HepG2 (cell line): ENCODE results near the gene ADAM15. TPM values are rescaled to one million over a fixed set of nuclear protein-coding genes. Genes with fewer than 3 reads are reported as not detected.

ENCODE experiments used
- AKNA ChIP-seq: sonication (generic); formaldehyde crosslinking; IDR thresholded peaks from 2 replicates; pipeline ENCODE4 v1.4.0; 2020; ENCODE audit warnings: missing genetic modification reagents, borderline replicate concordance
- ARNT2 ChIP-seq: sonication (generic); formaldehyde crosslinking; IDR thresholded peaks from 2 replicates; pipeline ENCODE4 v1.8.0; 2022; ENCODE audit warnings: mild to moderate bottlenecking, low read depth, missing genetic modification reagents, moderate library complexity
- BHLHE40 ChIP-seq: IDR thresholded peaks from 2 replicates; pipeline ENCODE4 v1.6.1; 2011; ENCODE audit warnings: low read length, improper control_type of control experiment
- DNMT1 ChIP-seq: sonication (generic); formaldehyde crosslinking; IDR thresholded peaks from 2 replicates; pipeline ENCODE4 v1.5.1; 2020; ENCODE audit warnings: mild to moderate bottlenecking, missing genetic modification reagents
- HMGA1 ChIP-seq: sonication (generic); formaldehyde crosslinking; conservative IDR thresholded peaks from 2 replicates; pipeline ENCODE4 v1.4.0; 2020; ENCODE audit warnings: missing genetic modification reagents
- KDM2A ChIP-seq: sonication (generic); formaldehyde crosslinking; IDR thresholded peaks from 2 replicates; pipeline ENCODE4 v1.4.0; 2020; ENCODE audit warnings: low read depth, missing genetic modification reagents, borderline replicate concordance
- KDM3A ChIP-seq: IDR thresholded peaks from 2 replicates; pipeline ENCODE4 v1.6.1; 2018; ENCODE audit warnings: low read depth, missing compliant biosample characterization
- MTA1 ChIP-seq: sonication (generic); formaldehyde crosslinking; IDR thresholded peaks from 2 replicates; pipeline ENCODE4 v1.4.0; 2020; ENCODE audit warnings: missing genetic modification reagents, mild to moderate bottlenecking, borderline replicate concordance
- PAX8 ChIP-seq: sonication (generic); formaldehyde crosslinking; IDR thresholded peaks from 2 replicates; pipeline ENCODE4 v1.8.0; 2022; ENCODE audit warnings: mild to moderate bottlenecking, missing genetic modification reagents, borderline replicate concordance
- PRDM10 ChIP-seq: sonication (generic); formaldehyde crosslinking; IDR thresholded peaks from 2 replicates; pipeline ENCODE4 v1.4.0; 2020; ENCODE audit warnings: low read depth, missing genetic modification reagents
- RBFOX2 ChIP-seq: fragments of 200-400 bp; formaldehyde crosslinking; IDR thresholded peaks from 2 replicates; pipeline ENCODE4 v1.6.1; 2017; ENCODE audit warnings: low read depth, mild to moderate bottlenecking, low read length
- SP4 ChIP-seq: sonication (generic); formaldehyde crosslinking; IDR thresholded peaks from 2 replicates; pipeline ENCODE4 v1.8.1; 2023; ENCODE audit warnings: mild to moderate bottlenecking, missing genetic modification reagents
- XRCC5 ChIP-seq: fragments of 200-400 bp; formaldehyde crosslinking; optimal IDR thresholded peaks from 2 replicates; pipeline ENCODE3; 2017; ENCODE audit warnings: mild to moderate bottlenecking, low read length
- ZBTB21 ChIP-seq: sonication (generic); formaldehyde crosslinking; IDR thresholded peaks from 2 replicates; pipeline ENCODE4 v1.4.0; 2020; ENCODE audit warnings: missing genetic modification reagents
- ZHX1 ChIP-seq: sonication (generic); formaldehyde crosslinking; IDR thresholded peaks from 2 replicates; pipeline ENCODE4 v1.8.1; 2022; ENCODE audit warnings: low read depth, mild to moderate bottlenecking, missing genetic modification reagents
- ZNF670 ChIP-seq: sonication (generic); formaldehyde crosslinking; IDR thresholded peaks from 2 replicates; pipeline ENCODE4 v1.8.0; 2022; ENCODE audit warnings: mild to moderate bottlenecking, missing genetic modification reagents, borderline replicate concordance
- ZNF776 ChIP-seq: sonication (generic); formaldehyde crosslinking; IDR thresholded peaks from 2 replicates; pipeline ENCODE4 v1.4.0; 2020; ENCODE audit warnings: mild to moderate bottlenecking, missing genetic modification reagents
- ZNF792 ChIP-seq: IDR thresholded peaks from 2 replicates; pipeline ENCODE4 v1.6.1; 2016
- polyA plus RNA-seq, 8 experiments: library from polyadenylated mRNA; depleted of rRNA in 3 of 8; stranded (reverse) in 7 of 8; unstranded in 1 of 8; fragments of >200 nt; fragmentation: Illumina TruSeq in 4 of 8; extraction: Trizol in 4 of 8; gene quantifications; 2 replicates each; pipeline versions ENCODE4 v1.2.1 to v1.2.3, GENCODE V29; 2011 to 2016; ENCODE audit warnings: low read depth in 4 of 8, missing spikeins in 1 of 8, mixed read lengths in 1 of 8; ENCODE audit not compliant: insufficient read depth in 1 of 8
- total RNA-seq, 5 experiments: library from RNA; depleted of rRNA; stranded (reverse); fragments of >200 nt; fragmentation: Illumina TruSeq; extraction: Trizol; gene quantifications; 2 replicates each; pipeline ENCODE4 v1.2.3, GENCODE V29; 2016; ENCODE audit warnings: low read depth in 1 of 5

ADAM15 gene
- total and polyA plus RNA-seq, 2 of the 13 experiments (the other 11 are each of a cell fraction or from before 2014, with no cell fraction given): 17.9 to 25.6 TPM

- TF ChIP-seq ZBTB21 (CRISPR knock-in tag): no peak
- TF ChIP-seq BHLHE40: peak; percentile 94
- TF ChIP-seq DNMT1 (CRISPR knock-in tag): no peak
- no peak for TF ChIP-seq SP4 (CRISPR knock-in tag)
- no peak for TF ChIP-seq KDM3A (CRISPR knock-in tag)
- no peak for TF ChIP-seq PAX8 (CRISPR knock-in tag)
- peak; percentile 55; the same call in 1 of the 2 replicates for TF ChIP-seq MTA1 (CRISPR knock-in tag)
- TF ChIP-seq ZNF792: no peak
- no peak for TF ChIP-seq HMGA1 (CRISPR knock-in tag)
- TF ChIP-seq ZNF670 (CRISPR knock-in tag): no peak
- peak; percentile 53; the same call in 1 of the 2 replicates for TF ChIP-seq ARNT2 (CRISPR knock-in tag)
- no peak for TF ChIP-seq KDM2A
- no peak for TF ChIP-seq PRDM10 (CRISPR knock-in tag)
- no peak for TF ChIP-seq ZHX1
- TF ChIP-seq RBFOX2: no peak
- TF ChIP-seq ZNF776 (CRISPR knock-in tag): 0 out of 2 replicates have a peak, but pooled peaks have one; percentile 31
- TF ChIP-seq AKNA (CRISPR knock-in tag): no peak
- no peak for TF ChIP-seq XRCC5
Observed at GRCh38 chr1:155080312-155081228, 29.5 kb downstream of the ADAM15 start (continued).
